Natural killer cell treated with Interleukin-12 subunit alpha and Interleukin-12 subunit beta and Interleukin-15 and Interleukin-18, amount 100 ng/mL, for 72 hours (primary cell): ENCODE measurements around the gene ATP5F1B. TPM values are rescaled to one million over a fixed set of nuclear protein-coding genes. Genes with fewer than 3 reads are reported as not detected.

Experiments used
- ATAC-seq, 2 donors: fragments of 150-1000 bp; cut with Tn5 transposase in 1 of 2; sonication (Bioruptor Pico), chemical (Tn5 transposase) in 1 of 2; 2 replicates each; pipeline ENCODE4 v1.10.0; 2021
- DNase-seq: peaks from one replicate; pipeline ENCODE4 v3.0.0; 2022; ENCODE audit warnings: low spot score
- H3K27ac Mint-ChIP-seq, 2 donors: 1 replicate in 1 of 2; 2 replicates in 1 of 2; pipeline ENCODE4 v1.8.0; 2022; ENCODE audit warnings: mixed read lengths in 2 of 2, mild to moderate bottlenecking in 1 of 2, moderate library complexity in 1 of 2
- H3K27me3 Mint-ChIP-seq, 2 donors: 1 replicate in 1 of 2; 2 replicates in 1 of 2; pipeline ENCODE4 v1.8.0; 2022; ENCODE audit warnings: mixed read lengths in 2 of 2
- H3K36me3 Mint-ChIP-seq: one replicate; pipeline ENCODE4 v1.8.0; 2022; ENCODE audit warnings: mixed read lengths
- H3K4me1 Mint-ChIP-seq, 2 donors: 1 replicate in 1 of 2; 2 replicates in 1 of 2; pipeline ENCODE4 v1.8.0; 2022; ENCODE audit warnings: low read depth in 2 of 2, mixed read lengths in 2 of 2, mild to moderate bottlenecking in 1 of 2
- H3K4me3 Mint-ChIP-seq: one replicate; pipeline ENCODE4 v1.8.0; 2022; ENCODE audit warnings: mixed read lengths
- H3K9me3 Mint-ChIP-seq: 2 replicates; pipeline ENCODE4 v1.8.0; 2022; ENCODE audit warnings: mixed read lengths
- total RNA-seq, 2 donors: library from RNA; stranded (reverse); gene quantifications; one replicate each; pipeline ENCODE4 v1.2.3, GENCODE V29; 2022

The ATP5F1B gene
- total RNA-seq, 2 donors from 2014 or later: 663 to 739 TPM

DNA sequence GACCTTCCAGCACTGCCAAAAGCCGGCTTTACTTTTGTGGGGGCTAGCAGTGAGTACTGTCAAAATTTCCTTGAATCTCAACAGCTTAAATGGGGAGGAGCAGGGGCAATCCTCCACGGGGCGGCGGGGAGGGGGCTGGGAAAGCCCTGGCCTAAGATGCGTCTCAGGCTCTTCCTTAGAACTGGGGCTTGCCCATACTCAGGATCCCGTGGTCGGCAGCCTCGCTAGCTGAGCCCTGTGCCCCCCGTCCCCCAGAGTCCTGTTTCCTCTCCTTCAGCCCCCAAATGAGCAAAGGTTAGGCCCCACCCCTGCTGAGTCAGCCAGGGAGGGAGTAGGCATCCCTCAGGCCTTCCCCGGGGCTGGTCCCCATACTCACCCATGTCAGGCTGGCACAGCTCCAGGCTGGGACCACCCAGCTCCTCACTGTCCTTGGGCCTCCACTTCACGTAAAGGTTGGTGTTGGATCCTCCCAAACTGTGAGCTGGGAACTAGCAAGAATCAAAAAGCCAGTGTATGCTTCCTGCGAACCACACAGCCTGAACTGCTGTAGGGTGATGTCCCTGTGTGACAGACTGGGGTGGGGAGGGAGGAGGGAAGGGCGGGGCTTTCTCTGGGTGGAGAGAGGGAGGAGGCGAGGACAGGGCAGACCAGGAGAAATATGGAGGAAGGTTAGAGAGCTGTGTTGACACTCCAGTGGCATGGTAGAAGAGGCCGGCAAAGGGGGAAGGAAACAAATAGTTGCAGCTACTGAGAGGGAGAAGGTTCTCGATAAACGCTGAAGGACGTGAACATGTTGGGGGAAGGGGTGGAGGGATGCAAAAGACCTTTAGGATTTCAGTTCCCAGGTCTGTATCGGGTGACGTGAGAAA, 9.7 kb downstream of the ATP5F1B start:
- H3K4me1 Mint-ChIP-seq: peaks cover 51 to 59% of the 10 kb centered on the region in 2 donors
- no peaks in the 10 kb centered on the region for H3K27me3 Mint-ChIP-seq
- peak; percentile 84 to 89 for ATAC-seq
- H3K4me3 Mint-ChIP-seq: peak overlapping the region; percentile 99
- peak; percentile 87 for DNase-seq
- H3K27ac Mint-ChIP-seq: peak overlapping the region; percentile 87 to 97
- H3K36me3 Mint-ChIP-seq: peaks cover 33% of the 10 kb centered on the region
- no peaks in the 10 kb centered on the region for H3K9me3 Mint-ChIP-seq

DNA sequence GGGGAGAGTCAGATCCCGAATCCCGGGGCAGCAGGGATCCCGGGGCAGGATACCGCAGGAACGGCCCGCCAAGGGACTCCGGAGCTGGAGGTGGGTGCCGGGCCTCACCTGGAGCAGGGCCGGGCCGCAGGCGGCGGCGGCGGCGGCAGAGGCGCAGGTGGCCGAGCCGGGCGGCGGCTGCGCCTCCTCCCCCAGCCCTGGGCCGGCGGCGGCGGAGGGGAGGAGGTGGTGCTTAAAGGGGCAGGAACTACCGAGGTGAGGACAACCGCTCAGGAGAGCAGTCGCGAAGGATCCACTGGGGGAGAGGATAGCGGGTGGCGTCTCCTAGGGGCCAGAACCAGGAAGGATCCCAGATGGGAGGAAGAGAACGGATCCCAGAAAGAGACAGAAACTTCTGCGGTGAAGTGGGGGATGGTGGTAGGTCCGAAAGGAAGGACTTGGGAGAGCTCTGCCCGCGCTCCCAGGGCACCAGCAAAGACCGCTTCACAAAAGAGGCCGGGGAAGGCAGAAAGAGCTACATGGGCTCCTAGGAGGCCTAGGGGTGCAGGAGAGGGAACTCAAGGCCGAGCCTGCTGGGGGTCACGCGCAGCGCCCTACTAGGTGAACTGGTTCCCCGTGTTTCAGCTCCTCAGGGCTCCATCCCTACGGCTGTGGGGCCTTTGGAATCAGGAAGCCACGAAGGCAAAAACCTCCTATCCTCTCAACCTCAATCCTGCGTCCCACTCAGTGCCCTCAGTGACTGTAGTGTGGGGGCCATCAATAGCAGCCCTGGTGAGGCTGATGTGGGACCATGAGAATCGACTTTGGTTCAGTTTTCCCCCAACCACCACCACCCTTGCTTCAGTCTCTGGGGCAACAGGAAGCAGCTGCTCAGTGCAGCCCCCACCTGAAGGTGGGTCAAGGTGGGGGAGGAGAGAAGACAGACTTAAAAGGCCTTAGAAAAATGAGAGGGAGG, 10.7 kb downstream of the ATP5F1B start:
- H3K4me1 Mint-ChIP-seq: peaks cover 57 to 66% of the 10 kb centered on the region in 2 donors
- peaks cover 27% of the 10 kb centered on the region for H3K36me3 Mint-ChIP-seq
- no peaks in the 10 kb centered on the region for H3K27me3 Mint-ChIP-seq
- ATAC-seq (peak; percentile 55 to 64), DNase-seq (peak; percentile 79)
- H3K4me3 Mint-ChIP-seq: peak overlapping the region; percentile 99
- H3K27ac Mint-ChIP-seq: peak overlapping the region; percentile 87 to 97
- H3K9me3 Mint-ChIP-seq: no peaks in the 10 kb centered on the region

DNA sequence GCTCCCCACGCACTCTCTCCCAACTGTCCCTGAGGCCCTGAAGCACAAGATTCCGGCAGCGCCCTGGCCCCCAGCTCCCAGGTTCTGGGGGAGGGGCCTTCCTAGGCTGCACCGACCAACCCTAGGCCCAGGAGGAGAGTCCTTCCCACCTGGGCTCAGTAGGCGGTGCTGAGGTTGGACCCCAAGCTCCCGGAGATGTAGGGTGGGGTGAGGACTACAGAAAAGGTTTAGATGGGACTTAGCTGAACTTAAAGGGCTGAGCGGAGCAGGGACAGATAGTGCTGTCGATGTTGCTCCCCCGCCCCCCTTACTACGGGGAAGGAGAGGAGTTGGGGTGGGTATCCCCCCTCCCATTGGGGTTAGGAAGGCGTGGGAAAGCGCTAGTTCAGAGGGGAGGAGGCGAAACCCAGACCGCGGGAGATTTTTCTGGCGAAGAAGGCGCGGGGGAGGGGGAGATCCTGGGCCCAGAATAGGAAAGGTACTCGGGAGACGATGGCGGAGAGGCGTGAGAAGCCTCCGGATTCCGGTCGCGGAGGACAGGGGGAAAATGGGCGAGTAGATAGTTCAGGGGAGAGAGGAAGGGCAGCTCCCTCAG, 11.4 kb downstream of the ATP5F1B start:
- H3K27me3 Mint-ChIP-seq: no peaks in the 10 kb centered on the region
- H3K4me3 Mint-ChIP-seq: peak overlapping the region; percentile 99
- ATAC-seq: no peak
- H3K9me3 Mint-ChIP-seq: no peaks in the 10 kb centered on the region
- H3K27ac Mint-ChIP-seq: peak overlapping the region; percentile 87 to 97
- peaks cover 20% of the 10 kb centered on the region for H3K36me3 Mint-ChIP-seq
- DNase-seq: peak; percentile 71
- H3K4me1 Mint-ChIP-seq: peaks cover 57 to 66% of the 10 kb centered on the region in 2 donors

DNA sequence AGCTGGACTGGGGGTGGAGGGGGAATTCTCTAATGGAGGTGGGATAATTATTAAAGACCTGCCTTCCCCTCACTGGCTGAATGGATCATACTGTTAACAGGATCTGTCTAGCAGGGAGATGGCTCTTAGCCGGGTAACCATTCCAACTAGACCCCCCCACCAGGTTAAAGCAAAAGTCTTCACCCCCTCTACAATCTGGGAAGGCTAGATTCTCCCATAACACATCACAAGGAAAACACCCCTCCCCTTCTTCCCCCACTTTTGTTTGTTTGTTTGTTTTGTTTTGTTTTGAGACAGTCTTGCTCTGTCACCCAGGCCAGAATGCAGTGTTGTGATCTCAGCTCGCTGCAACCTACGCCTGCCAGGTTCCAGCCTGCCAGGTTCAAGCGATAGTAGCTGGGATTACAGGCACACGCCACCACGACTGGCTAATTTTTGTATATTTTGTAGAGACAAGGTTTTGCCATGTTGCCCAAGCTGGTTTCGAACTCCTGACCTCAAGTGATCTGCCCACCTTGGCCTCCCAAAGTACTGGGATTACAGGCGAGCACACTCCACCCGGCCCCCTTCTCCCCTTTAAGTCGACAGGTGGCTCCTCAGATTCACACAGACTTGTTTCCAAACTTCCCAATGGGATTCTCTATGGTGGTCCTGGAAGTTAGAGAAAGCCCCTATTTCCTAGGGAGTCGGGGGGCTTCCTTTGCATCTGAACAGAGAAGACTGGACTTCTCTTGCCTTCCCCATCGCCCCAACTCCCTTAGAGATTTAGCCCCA, 12.1 kb downstream of the ATP5F1B start:
- peaks cover 16% of the 10 kb centered on the region for H3K36me3 Mint-ChIP-seq
- peak overlapping the region; percentile 87 to 97 for H3K27ac Mint-ChIP-seq
- no peaks in the 10 kb centered on the region for H3K27me3 Mint-ChIP-seq
- no peaks in the 10 kb centered on the region for H3K9me3 Mint-ChIP-seq
- peaks cover 58 to 70% of the 10 kb centered on the region in 2 donors for H3K4me1 Mint-ChIP-seq
- DNase-seq: no peak
- H3K4me3 Mint-ChIP-seq: peak overlapping the region; percentile 99
- no peak for ATAC-seq

DNA sequence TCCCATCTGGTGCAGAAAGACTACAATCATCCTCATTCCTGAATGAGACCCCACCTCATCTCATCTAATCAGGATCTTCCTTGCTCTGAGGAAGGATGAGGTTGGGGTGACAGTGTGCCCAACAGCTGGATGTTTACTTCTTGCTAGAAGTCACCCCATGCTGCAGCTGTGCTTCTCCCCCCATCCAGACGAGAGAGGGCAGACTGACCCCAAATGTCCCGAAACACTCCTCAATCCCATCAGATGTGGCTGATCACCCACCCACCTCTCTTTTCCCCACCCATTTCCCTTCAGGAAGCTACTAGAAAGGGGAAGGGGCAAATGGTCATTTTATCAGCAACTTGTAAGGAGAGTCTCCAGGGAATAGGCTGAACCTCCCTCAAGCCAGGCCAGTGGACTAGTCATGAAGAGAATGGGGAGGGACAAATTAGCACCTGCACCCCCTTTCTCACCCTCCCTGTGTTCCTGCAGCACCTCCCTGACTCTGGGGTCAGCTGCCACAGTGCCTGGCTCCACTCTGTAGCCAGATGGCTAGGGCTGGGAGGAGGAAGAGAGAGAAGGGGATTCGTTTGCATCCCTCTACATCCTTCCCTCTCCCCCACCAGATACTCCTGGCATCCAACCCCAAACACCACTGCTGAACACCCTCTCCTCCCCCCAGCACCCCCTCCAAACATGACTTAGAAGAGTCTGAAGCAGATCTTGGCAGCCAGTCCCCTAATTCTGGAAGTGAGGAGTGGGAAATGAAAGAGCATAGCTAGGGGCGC, 12.9 kb downstream of the ATP5F1B start:
- ATAC-seq (no peak), DNase-seq (no peak)
- Mint-ChIP-seq H3K4me1 (peaks cover 64 to 77% of the 10 kb centered on the region in 2 donors), H3K4me3 (peak overlapping the region; percentile 99), H3K36me3 (peaks cover 13% of the 10 kb centered on the region), H3K27ac (peak overlapping the region; percentile 87 to 97), H3K27me3 (no peaks in the 10 kb centered on the region), H3K9me3 (no peaks in the 10 kb centered on the region)

DNA sequence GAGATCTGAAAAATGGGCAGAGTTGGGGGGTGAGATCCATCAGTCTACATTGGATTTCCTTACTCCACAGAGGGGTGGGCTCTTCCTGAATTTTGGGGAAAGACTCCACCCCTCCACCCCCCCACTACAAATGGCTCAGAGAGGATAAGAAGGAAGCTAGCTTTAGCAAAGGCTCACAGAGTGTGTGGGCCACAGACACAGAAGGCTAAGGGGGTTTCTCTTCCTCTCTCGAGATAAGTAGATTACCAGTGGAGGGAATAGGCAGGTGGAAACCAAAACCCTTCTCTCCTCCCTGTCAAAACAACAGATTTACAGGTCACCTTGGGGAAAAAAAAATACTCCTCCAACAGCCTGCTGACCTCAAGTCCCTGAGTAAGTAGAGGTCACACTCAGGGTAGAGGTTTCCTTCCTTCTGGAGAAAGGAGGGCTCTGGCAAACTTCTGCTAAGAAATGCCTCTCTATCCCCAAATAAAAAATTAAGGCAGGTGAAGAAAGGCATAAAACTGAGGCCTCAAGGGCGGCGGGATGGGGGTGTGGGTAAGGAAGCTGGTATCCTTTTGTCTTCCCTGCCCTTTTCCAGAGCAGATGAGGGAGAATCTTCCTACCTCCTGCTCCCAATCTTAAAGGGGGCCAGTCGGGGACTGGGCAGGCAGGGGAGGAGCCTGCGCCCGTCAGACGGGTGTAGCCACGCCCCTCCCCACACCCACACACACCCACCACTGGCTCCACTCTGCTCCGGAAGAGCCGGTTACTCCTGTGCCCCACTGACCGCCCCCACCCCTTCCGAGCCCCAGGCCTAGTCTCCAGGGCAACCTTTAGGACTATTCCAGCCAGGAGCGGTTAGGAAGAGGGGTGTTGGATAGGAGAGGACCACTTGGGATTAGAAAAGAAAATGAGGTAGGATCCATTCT, 13.7 kb downstream of the ATP5F1B start:
- Mint-ChIP-seq H3K4me1 (peaks cover 66 to 70% of the 10 kb centered on the region in 2 donors), H3K27ac (peak overlapping the region; percentile 82 to 97), H3K4me3 (peak overlapping the region; percentile 99), H3K36me3 (peaks cover 6% of the 10 kb centered on the region), H3K9me3 (no peaks in the 10 kb centered on the region), H3K27me3 (no peaks in the 10 kb centered on the region)
- peak; percentile 55 to 63 for ATAC-seq
- peak; percentile 85 for DNase-seq

DNA sequence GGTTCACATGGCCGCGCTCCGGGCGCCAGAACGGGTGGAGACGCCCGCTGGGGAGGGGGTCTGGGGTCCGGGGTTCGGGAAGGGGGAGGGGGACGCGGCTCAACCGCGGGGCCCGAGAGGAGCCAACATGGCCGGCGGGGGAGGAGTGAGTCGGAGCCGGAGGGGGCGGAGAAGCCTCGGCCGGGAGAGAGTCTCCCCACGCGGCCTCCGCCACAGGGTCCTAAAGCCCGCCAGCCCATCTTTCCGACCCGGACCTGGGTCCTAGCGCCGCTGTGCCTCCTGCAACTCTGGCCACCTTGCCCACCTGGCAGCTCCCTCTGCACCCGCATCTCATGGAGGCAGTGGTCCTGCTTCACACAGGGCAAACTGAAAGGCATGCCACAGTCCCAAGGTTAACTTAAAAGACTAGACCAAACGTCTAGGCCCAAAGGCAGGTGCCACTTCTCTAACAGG, 15.6 kb downstream of the ATP5F1B start, which contains the start of gene BAZ2A:
Gene BAZ2A (minus strand): TSS at position 147 of the 453 bp plus-strand sequence. CDS start 12,796 bp downstream, outside the sequence.
- peaks cover 6% of the 10 kb centered on the region for H3K36me3 Mint-ChIP-seq
- H3K27ac Mint-ChIP-seq: peak within 1 kb of the TSS; percentile 82 to 97
- H3K9me3 Mint-ChIP-seq: no peaks in the 10 kb centered on the region
- H3K27me3 Mint-ChIP-seq: no peaks in the 10 kb centered on the region
- DNase-seq: peak; percentile 88
- peaks cover 66 to 72% of the 10 kb centered on the region in 2 donors for H3K4me1 Mint-ChIP-seq
- H3K4me3 Mint-ChIP-seq: peak within 1 kb of the TSS; percentile 90
- peak; percentile 85 to 88 for ATAC-seq

DNA sequence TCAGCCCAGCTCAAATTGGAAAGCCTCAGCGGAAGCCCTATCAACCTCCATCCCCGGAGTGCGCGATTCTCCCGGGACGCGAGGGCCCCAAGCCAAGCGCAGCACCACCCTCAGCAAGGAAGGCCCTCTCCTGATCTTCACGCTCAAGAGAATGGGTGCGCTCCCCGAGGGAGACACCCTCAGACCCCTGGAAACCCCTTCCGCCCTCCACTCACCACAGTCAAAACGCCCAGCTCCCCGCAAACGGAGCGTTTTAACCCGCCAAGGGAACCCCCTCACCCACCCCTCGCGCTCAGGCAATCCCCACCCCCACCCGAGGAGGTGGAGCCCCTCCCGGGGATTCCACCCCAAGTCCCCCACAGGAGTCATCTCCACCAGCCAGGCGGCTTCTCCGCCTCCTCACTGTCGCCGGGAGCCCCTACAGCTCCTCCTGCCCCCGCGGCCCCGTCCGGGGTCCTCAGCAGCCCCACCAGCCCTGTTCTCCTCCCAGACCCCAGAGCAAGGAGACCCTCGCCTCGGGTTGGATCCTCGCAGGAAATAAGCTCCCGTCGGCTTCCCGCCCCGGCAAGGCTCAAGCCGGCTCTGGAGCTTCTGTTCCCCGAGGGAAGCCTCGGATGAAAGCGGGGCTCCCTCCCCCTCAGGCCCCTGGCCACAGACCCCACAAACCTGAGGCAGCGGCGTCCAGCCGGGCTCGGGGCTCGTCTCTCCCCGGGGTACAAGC, 16.2 kb downstream of the ATP5F1B start:
- Mint-ChIP-seq H3K4me1 (peaks cover 65 to 66% of the 10 kb centered on the region in 2 donors), H3K27me3 (no peaks in the 10 kb centered on the region), H3K36me3 (peaks cover 6% of the 10 kb centered on the region), H3K9me3 (no peaks in the 10 kb centered on the region), H3K4me3 (peak overlapping the region; percentile 90), H3K27ac (peak overlapping the region; percentile 82 to 94)
- DNase-seq (peak; percentile 85), ATAC-seq (peak; percentile 55 to 76)

DNA sequence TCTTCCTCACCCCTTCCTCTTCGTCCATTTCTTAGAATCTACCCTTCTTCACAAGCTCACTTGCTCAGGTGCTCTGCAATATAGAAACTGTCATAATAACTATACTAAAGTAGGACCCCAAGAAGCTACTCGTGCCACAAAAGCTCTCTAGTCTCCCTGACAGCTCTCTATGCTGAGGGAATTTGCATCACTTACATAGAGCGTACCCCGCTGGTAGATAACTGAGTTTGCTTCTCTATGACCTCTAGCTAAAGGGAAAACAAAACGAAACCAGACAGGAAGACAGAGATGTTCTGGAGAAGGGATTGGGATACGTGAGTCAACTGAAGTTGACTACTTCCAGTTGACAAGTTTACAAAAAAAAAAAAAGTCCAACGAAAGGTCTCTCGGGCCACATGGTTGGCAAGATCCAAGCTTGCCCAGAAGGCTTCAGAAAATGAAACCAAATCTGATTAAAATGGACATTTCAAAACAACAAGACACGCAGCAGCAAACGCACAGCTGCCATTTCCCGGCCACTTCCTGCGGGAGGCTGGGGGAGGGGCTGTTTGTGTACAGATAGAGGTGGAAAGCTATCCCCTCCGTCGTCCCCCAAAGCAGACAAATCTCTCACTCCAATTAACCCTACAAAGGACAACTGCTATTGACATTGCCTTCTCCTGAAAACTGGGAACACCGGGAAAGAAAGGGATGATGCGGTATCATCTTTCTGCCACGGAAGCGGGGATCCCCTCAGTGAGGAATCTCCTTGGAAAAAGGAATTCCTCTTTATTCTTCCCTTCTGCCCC, 16.9 kb downstream of the ATP5F1B start:
- H3K27me3 Mint-ChIP-seq: no peaks in the 10 kb centered on the region
- no peaks in the 10 kb centered on the region for H3K9me3 Mint-ChIP-seq
- peaks cover 6% of the 10 kb centered on the region for H3K36me3 Mint-ChIP-seq
- peak overlapping the region; percentile 82 to 94 for H3K27ac Mint-ChIP-seq
- ATAC-seq (peak; percentile 46 to 68), DNase-seq (peak; percentile 85)
- H3K4me3 Mint-ChIP-seq: peak overlapping the region; percentile 90
- peaks cover 65 to 66% of the 10 kb centered on the region in 2 donors for H3K4me1 Mint-ChIP-seq

DNA sequence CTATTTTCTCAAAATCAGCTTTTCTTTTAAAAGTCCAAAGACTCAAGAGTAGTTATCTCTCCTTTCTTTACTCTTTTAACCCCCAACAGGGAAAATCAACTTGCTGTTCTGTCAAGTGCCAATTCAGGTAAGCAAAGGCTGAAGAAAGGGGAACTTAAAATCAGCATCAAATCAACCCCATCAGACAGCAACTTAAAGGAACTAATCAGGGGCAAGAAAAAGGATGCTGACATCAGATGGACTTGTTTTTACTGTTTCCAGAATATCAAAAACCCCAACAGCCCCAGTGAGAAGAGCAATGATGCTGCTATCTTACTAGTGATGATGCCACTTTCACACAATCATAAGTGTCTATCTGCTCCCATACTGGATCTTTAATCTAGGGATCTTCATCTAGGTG, 19.1 kb downstream of the ATP5F1B start:
- ATAC-seq (no peak), DNase-seq (no peak)
- H3K9me3 Mint-ChIP-seq: no peaks in the 10 kb centered on the region
- H3K36me3 Mint-ChIP-seq: peaks cover 6% of the 10 kb centered on the region
- H3K27ac Mint-ChIP-seq: peak overlapping the region; percentile 58 to 94
- H3K27me3 Mint-ChIP-seq: no peaks in the 10 kb centered on the region
- H3K4me1 Mint-ChIP-seq: peaks cover 58 to 62% of the 10 kb centered on the region in 2 donors
- H3K4me3 Mint-ChIP-seq: no peak overlapping the region
